KMS-11 (cell line): ENCODE data around the gene TP53INP2.
"Not testable (repeated sequence)": the region's sequence is repeated elsewhere in the genome, so short reads cannot be mapped to it uniquely, and the experiment has no call there.

Experiments
- H2AFZ ChIP-seq: fragments of 200-600 bp; sonication (generic); 2 replicates; pipeline ENCODE4 v1.6.1; 2016; ENCODE audit warnings: antibody characterized with exemption, mixed run types, low read depth
- H3K27ac ChIP-seq: fragments of 200-600 bp; sonication (generic); 2 replicates; pipeline ENCODE4 v1.6.1; 2016; ENCODE audit warnings: mild to moderate bottlenecking, mixed run types
- H3K27me3 ChIP-seq: fragments of 200-600 bp; sonication (generic); 2 replicates; pipeline ENCODE4 v1.6.1; 2017; ENCODE audit warnings: mild to moderate bottlenecking, low read depth, mixed run types, moderate library complexity; ENCODE audit not compliant: insufficient read depth
- H3K36me3 ChIP-seq: fragments of 200-600 bp; sonication (generic); 2 replicates; pipeline ENCODE4 v1.6.1; 2017; ENCODE audit warnings: mild to moderate bottlenecking, mixed run types; ENCODE audit not compliant: insufficient read depth
- H3K4me1 ChIP-seq: fragments of 200-600 bp; sonication (generic); 2 replicates; pipeline ENCODE4 v1.6.1; 2016; ENCODE audit warnings: mild to moderate bottlenecking, low read depth, mixed run types; ENCODE audit not compliant: poor library complexity, severe bottlenecking
- H3K4me2 ChIP-seq: fragments of 200-600 bp; sonication (generic); 2 replicates; pipeline ENCODE4 v1.7.0; 2016; ENCODE audit warnings: mild to moderate bottlenecking, mixed run types
- H3K4me3 ChIP-seq: fragments of 200-600 bp; sonication (generic); IDR thresholded peaks from 2 replicates; pipeline ENCODE4 v1.6.1; 2017; ENCODE audit warnings: low read depth, low read length, mixed read lengths; ENCODE audit not compliant: insufficient read depth
- H3K79me2 ChIP-seq: fragments of 200-600 bp; sonication (generic); 2 replicates; pipeline ENCODE4 v1.6.1; 2016; ENCODE audit warnings: low read depth, mixed run types; ENCODE audit not compliant: insufficient read depth
- H3K9ac ChIP-seq: fragments of 200-600 bp; sonication (generic); 2 replicates; pipeline ENCODE4 v1.6.1; 2016; ENCODE audit warnings: mild to moderate bottlenecking, mixed run types
- H4K20me1 ChIP-seq: fragments of 200-600 bp; sonication (generic); 2 replicates; pipeline ENCODE4 v1.6.1; 2016; ENCODE audit warnings: mild to moderate bottlenecking, mixed run types; ENCODE audit not compliant: insufficient read depth
- TF ChIP-seq, protein P1 (sequence below): fragments of 200-600 bp; sonication (generic); conservative IDR thresholded peaks from 2 replicates; pipeline ENCODE4 v1.6.1; 2017; ENCODE audit warnings: low read depth, mild to moderate bottlenecking, antibody characterized with exemption, low read length, moderate library complexity, mixed read lengths

TP53INP2 gene, protein sequence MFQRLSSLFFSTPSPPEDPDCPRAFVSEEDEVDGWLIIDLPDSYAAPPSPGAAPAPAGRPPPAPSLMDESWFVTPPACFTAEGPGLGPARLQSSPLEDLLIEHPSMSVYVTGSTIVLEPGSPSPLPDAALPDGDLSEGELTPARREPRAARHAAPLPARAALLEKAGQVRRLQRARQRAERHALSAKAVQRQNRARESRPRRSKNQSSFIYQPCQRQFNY

DNA sequence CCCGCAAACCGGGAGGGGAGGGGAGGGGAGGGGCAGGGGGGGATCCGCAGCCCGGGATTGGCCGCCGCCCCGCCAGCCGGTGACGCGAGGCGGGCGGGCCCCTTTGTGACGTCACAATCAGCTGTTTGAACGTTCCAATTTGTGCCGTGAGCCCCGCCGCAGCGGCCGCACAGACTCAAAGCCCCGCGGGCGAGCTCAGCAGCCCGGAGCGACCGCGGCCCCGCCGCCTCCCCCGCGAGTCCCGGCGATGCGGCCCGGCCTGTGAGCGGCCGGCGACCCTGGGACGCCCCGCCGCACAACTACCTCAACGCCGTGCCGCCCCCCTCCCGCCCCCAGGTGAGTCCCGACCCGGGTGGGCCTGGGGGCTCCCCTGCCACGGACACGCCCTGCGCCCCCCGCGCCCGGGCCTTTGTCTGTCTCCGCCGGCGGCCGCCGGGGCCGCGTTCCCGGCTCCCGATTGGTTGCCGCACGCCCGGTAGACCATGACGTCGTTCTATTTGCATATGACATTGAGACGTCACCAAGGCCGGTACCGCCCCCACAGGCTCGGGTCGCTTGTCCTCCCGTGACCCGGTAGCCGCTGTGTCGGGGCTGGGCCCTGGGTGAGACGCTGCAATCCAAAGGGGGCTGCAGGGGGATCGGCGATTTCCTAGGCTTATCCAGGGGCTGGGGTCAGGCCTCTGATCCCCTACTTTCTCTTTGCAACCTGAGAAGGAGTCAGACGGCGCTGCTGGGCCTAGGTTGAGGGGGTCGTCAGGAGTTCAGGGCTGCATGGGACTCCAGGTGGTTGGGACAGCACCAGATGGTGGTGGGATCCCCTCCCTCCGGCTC, at the start of gene TP53INP2:
TP53INP2 (plus strand) TSS at position 168 of the 831 bp plus-strand sequence. CDS start 4,396 bp downstream, outside the sequence.
- H3K27me3 ChIP-seq = no peaks in the 10 kb centered on the region
- H3K9ac ChIP-seq = peak within 1 kb of the TSS; percentile 91
- H3K79me2 ChIP-seq = no peaks in the 10 kb centered on the region
- peaks cover 30% of the 10 kb centered on the region for H3K4me1 ChIP-seq
- H3K27ac ChIP-seq = peak within 1 kb of the TSS; percentile 74
- H4K20me1 ChIP-seq = no peaks in the 10 kb centered on the region
- H3K36me3 ChIP-seq = no peaks in the 10 kb centered on the region
- peak within 1 kb of the TSS; percentile 99 for H2AFZ ChIP-seq
- peak within 1 kb of the TSS; percentile 34 for H3K4me3 ChIP-seq
- TF ChIP-seq, protein P1, sequence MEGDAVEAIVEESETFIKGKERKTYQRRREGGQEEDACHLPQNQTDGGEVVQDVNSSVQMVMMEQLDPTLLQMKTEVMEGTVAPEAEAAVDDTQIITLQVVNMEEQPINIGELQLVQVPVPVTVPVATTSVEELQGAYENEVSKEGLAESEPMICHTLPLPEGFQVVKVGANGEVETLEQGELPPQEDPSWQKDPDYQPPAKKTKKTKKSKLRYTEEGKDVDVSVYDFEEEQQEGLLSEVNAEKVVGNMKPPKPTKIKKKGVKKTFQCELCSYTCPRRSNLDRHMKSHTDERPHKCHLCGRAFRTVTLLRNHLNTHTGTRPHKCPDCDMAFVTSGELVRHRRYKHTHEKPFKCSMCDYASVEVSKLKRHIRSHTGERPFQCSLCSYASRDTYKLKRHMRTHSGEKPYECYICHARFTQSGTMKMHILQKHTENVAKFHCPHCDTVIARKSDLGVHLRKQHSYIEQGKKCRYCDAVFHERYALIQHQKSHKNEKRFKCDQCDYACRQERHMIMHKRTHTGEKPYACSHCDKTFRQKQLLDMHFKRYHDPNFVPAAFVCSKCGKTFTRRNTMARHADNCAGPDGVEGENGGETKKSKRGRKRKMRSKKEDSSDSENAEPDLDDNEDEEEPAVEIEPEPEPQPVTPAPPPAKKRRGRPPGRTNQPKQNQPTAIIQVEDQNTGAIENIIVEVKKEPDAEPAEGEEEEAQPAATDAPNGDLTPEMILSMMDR = no peak
- H3K4me2 ChIP-seq = peak within 1 kb of the TSS; percentile 92

DNA sequence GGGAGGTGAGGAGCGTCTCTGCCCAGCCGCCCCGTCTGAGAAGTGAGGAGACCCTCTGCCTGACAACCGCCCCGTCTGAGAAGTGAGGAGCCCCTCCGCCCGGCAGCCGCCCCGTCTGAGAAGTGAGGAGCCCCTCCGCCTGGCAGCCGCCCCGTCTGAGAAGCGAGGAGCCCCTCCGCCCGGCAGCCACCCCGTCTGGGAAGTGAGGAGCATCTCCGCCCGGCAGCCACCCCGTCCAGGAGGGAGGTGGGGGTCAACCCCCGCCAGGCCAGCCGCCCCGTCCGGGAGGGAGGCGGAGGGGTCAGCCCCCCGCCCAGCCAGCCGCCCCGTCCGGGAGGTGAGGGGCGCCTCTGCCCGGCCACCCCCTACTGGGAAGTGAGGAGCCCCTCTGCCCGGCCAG, 45.5 kb upstream of the TP53INP2 start:
- H3K4me2 ChIP-seq, H3K36me3 ChIP-seq, H3K79me2 ChIP-seq, H2AFZ ChIP-seq, H3K4me3 ChIP-seq, H3K27ac ChIP-seq, H3K9ac ChIP-seq, H3K27me3 ChIP-seq, H4K20me1 ChIP-seq: not testable (repeated sequence)
- H3K4me1 ChIP-seq = peaks cover 20% of the 10 kb centered on the region

DNA sequence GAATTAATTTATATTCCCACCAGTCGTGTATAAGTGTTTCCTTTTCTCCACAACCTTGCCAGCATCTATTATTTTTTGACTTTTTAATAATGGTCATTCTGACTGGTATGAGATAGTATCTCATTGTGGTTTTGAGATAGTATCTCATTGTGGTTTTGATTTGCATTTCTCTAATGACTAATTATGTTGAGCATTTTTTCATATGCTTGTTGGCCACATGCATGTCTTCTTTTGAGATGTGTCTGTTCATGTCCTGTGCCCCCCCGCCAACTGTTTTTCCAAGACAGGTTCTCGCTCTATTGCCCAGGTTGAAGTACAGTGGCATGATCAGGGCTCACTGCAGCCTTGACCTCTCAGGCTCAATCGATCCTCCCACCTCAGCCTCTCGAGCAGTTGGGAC, 42.3 kb upstream of the TP53INP2 start:
- not testable (repeated sequence) for H3K27me3 ChIP-seq, H4K20me1 ChIP-seq, H2AFZ ChIP-seq, H3K79me2 ChIP-seq, H3K27ac ChIP-seq, H3K36me3 ChIP-seq, H3K9ac ChIP-seq, H3K4me3 ChIP-seq
- H3K4me2 ChIP-seq = peak overlapping the region; percentile 3; the same call in 1 of the 2 replicates
- peaks cover 20% of the 10 kb centered on the region for H3K4me1 ChIP-seq

DNA sequence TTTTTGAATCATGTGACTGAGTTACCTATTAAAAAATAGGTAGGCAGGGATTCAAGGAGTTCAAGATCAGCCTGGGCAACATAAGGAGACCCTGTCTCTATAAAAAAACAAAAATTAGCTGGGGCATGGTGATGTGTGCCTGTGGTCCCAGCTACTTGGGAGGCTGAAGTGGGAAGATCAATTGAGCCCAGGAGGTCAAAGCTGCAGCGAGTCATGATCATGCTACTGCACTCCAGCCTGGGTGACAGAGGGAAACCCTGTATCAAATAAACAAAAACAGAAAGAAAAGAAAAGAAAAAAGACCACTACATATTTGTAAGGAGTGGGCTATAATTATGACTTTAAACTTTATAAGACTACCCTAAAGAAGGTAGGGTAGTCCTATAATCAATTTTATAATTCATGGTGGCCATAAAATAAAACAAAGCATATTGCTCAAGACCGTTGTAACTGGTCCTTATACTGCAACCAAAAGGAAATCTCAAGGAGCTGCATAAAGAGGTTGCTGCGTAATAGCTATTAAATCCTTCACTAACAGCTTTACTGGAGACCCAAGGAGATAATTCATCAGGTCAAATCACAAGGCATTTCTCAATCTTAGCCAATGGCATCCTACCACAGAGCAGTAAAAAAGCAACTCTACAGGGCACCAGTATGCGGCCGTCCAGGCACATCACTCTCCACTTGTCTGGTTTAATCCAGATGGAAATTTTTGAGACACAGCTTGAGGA, 40.8 kb upstream of the TP53INP2 start:
- H3K27ac ChIP-seq = no peak overlapping the region
- TF ChIP-seq, protein P1 = no peak
- no peak overlapping the region for H3K4me2 ChIP-seq
- H4K20me1 ChIP-seq = no peaks in the 10 kb centered on the region
- peaks cover 20% of the 10 kb centered on the region for H3K4me1 ChIP-seq
- H3K79me2 ChIP-seq = peaks cover 5% of the 10 kb centered on the region; the same call in 1 of the 2 replicates
- H3K4me3 ChIP-seq = no peak overlapping the region
- H3K9ac ChIP-seq = no peak overlapping the region
- H3K36me3 ChIP-seq = no peaks in the 10 kb centered on the region
- H2AFZ ChIP-seq = no peak overlapping the region
- H3K27me3 ChIP-seq = no peaks in the 10 kb centered on the region

DNA sequence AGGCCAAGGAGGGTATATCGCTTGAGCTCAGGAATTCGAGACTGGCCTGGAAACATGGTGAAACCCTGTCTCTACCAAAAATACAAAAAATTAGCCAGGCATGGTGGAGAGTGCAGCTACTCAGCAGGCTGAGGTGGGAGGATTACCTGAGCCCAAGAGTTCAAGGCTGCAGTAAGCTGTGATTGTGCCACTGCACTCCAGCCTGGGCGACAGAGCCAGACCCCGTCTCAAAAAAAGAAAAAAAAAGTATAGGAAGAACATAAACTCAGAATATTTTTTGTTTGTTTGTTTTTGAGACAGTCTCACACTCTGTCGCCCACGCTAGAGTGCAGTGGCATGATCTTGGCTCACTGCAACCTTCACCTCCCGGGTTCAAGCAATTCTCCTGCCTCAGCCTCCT, 39.4 kb upstream of the TP53INP2 start:
- H3K27me3 ChIP-seq = not testable (repeated sequence)

More for the DNA sequence above, 39.4 kb upstream of the TP53INP2 start:
- not testable (repeated sequence) for H2AFZ ChIP-seq, H3K4me3 ChIP-seq, H3K9ac ChIP-seq, H3K27ac ChIP-seq, H3K79me2 ChIP-seq, H4K20me1 ChIP-seq, H3K4me2 ChIP-seq, H3K36me3 ChIP-seq
- H3K4me1 ChIP-seq = peaks cover 20% of the 10 kb centered on the region
